GM19328 (cell line): ENCODE measurements around the gene AIPL1.

Source experiments
- ATAC-seq: cut with Tn5 transposase; IDR thresholded peaks from one replicate; pipeline ENCODE4 v1.9.1; 2021; ENCODE audit warnings: mild to moderate bottlenecking, moderate library complexity; ENCODE audit not compliant: unreplicated experiment

Gene AIPL1

DNA sequence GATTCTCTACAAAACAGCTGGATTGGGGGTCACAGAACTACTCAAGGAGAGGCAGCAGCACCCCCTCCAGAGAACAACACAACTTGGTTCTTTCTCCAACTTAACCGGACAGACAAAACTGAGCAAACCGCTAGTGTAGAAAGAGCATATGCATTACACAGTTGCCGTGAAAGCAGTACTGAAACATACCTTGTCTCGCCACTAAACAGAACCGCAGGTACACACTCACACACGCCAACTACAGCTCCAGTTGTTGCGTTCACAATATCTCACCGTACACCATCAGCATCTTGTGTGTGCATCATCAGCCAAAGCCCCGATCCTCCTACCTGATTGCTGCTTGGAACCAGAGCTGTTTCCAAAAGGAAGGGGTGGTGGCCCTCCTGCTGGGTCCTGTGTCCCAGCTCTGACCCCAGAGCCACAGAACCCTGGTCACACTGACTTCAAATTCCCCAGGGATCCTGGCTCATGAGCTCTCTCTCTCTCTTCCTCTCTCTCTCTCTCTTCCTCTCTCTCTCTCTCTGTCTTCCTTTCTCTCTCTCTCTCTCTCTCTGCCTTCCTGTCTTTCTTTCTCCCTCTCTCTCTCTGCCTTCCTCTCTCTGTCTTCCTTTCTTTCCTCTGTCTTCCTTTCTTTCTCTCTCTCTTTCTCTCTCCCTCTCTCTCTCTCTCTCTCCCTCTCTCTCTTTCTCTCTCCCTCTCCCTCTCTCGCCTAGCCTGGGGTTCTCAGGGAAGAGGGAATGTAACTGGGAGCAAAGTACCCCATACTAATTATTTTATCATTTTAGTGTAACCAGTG is 17.7 kb upstream of the AIPL1 start:
- ATAC-seq = no peak

DNA sequence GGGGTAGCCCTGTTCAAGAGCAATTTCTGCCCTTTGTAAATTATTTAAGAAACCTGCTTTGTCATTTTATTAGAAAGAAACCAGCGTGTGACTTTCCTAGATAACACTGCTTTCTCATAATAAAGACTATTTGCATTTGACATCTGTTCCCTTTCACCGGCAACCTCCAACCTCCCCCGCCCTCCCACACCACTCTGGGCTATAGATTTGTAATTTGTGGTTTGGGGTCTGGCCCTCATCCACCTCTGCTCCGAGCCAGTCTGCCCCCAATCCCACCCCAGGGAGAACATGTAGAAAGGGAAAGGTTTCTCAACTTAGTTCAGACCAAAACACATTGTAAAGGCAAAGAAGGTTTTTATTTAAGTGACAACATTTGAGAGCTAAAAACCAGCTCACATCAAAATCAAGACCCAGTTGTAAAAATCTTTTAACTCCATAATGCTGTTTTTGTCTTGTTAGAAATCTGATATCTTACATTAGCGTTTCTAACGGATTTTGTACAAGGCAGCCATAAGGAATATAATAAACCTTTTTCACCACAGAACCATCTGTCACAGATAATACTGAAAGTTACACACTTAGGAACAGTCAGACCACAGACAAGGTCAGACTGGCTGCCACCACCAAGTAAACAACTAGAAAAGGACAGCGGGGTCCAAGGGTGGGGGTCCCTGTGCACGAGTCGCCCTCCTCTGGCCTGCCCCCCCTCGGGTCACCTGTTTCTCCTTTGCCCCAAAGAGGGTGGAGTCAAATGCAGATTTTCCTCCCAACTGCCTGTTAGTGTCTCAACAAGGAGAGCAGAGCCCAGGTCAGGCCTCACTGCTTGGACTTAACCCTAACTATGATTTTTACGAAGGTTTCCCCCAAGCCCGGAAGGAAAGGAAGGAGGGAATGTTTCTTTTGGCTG is 16.3 kb upstream of the AIPL1 start:
- ATAC-seq = no peak

DNA sequence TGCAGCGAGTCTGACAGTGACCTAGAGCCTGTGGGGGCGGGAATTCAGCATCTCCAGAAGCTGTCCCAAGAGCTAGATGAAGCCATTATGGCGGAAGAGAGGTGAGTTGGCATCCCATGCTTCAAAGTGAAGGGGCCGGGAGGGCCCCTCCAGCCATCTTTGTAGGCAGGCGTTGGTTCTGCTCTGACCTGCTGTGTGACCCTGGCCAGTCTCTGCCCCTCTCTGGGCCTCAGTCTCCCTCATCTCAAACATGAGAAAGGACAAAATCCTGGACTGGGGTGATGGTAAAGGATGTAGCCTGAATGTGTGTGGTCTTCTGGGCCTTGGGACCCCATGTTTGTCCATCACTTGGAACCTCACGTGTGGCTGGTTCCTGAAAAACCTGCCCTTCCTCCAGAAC is 14.4 kb upstream of the AIPL1 start:
- no peak for ATAC-seq

DNA sequence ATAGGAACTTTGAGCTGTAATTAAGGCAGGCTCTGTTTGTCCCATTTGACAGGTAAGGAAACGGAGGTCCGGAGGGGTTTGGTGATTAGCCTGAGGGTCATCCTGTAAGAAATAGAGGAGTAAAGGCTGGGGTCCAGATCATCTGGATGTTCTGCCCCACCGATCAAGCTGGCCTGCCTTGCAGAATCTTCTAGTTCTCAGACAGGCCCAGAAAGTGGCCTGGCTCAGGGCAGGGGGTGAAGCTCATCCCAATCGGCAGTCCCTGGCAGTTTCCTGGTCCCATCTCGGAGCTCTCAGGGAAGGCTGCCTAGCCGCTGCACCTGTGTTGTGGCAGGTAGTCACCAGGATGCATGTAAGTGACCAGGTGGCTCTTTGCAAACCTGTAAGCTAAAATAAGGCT is 13.6 kb upstream of the AIPL1 start:
- no peak for ATAC-seq

DNA sequence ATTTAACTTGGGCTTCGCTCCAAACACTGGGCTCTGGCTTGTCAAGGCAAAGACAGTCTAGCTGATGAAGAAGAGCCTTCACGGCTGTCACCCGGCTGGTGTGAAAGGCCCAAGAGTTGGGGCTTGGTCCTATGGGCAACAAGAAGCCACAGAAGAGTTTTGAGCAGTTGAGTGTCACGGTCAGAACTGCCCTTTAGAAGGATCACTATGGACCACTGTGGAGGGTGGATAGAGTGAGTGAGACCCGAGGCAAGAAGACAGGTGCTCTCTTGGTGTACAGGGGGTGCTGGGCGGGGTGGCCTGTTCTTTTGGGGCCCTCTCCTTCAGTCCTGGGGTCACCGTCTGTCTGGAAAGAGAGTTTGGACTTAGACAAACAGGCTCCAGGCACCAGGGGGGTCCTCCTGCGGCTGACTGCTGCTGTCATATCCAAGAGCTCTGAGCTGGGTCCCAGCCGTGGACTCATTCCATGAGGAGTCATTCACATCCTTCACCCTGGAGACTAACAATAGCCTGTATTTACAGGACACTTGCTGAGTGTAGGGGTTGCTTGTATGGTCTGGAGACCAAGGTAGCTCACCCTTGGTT is 11.7 kb upstream of the AIPL1 start:
- no peak for ATAC-seq

DNA sequence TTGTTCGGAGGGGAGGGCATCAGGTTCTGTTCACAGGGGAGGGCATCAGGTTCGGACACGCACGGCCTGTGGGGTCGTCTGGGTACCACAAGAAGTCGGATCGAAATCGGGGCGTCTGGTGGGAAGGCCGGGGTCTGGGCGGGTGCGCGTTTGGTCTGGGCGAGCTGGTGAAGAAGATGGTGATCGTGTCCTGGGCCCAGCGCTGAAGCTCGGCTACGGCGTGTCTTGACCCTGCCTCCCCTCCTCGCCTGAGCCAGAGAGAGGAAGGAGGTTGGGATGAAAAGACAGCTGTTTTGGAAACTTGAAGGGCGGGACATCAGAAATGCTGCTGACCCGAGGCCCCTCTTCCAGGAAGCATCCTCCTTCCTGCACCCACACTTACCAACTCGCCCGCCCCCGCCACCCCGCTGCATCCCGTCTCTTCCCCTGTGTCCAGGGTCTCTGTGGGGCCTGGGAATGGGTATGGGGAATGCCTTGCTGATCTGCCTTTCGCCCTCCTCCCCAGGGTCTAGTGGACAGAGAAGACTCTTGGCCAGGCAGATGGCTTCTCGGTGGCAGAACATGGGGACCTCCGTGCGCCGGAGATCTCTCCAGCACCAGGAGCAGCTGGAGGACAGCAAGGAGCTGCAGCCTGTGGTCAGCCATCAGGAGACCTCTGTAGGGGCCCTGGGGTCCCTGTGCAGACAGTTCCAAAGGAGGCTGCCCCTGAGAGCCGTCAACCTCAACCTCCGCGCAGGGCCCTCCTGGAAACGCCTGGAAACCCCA is 9.8 kb upstream of the AIPL1 start:
- no peak for ATAC-seq

DNA sequence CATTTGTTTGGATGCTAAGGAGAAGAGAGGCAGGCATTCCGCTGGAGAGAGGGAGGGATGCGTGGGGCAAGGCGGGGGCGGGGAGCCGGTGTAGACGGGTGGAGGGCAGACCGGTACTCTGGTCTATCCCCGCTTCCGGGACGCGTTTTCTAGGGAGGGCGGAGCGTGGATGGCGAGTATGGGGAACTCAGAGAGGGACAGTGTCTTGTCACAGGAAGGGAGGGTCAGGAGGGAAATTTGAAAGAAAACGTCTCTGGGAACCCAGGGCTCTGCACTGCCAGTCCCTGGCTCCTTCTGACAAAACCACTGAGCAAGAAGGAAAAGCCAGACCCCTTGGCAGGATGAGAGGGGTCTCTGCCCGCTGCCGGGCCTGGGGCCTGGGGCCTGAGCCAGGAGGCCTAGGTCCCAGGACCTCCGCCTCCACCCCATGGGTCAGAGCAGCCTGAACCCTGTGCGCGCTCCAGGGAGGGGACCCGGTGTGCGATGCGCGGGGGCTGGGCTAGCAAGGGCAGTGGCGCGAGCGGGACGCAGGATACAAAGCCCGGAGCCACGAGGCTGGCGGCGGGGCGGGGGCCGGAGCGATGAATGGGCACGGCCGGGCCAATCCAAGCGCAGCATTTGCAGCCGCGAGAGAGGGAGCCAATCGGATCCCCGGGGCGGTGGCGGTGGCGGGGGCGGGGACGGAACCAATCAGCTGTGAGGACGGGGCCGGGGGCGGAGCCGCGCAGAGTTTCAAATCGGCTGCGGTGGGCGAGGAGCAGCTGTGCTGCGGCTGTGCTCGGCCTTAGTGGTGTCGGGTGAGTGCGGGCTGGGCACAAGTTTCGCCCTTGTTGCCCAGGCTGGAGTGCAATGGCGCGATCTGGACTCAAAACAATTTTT is 9.0 kb upstream of the AIPL1 start, which contains the start of gene PIMREG:
Gene PIMREG, plus strand, starts transcription at position 764 of the 879 bp plus-strand sequence. CDS start 656 bp downstream, outside the sequence.
- peak; percentile 77 for ATAC-seq

DNA sequence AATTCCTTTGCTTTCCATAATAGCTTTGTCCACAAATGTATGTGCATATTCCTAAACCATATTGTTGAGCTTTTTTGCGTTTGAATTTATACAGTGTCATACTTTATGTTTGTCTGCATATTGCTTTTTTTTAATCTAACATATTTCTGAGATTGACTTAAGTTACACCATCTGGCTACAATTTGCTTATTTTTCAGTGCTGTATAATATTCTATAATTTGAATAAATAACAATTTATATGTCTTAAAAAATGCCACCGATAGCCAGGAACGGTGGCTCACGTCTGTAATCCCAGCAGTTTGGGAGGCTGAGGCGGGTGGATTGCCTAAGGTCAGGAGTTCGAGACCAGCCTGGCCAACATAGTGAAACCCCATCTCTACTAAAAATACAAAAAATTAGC is 7.9 kb upstream of the AIPL1 start:
- ATAC-seq = no peak

DNA sequence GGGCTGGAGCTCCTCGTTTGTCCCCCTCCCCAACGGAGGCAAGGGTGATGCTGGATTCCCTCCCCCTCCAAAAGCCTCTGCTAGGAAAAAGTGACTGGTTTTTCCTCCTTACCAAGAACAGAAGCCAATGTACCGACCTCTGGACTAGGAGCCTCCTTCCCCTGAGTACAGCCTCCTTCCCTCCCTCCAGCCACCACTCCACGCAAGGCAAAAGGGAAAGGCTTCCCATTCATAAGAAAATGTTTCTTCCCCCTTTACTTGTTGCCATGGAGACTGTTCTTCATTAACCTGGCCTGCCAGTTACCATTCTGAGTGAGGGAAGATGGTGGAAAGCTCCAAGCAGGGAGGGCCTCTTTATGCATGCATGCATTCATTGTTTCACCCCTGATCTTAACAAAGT is 5.0 kb upstream of the AIPL1 start:
- ATAC-seq = no peak

DNA sequence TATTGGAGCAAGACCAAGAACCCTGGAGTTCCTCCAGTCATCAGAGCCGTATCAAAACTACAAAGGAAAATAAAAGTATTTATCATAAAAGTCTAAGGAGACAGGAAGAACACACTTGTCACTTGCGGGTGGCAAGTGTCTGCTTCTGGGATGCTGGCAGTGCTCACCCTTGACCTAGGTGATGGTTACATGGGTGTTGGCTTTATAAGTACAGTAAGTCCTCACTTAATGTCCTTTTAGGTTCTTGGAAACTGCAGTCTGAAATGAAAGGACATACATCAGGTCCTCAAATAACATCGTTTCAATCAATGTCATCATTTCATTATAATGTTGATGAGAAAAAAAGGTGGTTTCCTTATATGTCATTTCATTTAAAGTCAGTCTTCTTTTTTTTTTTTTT is 3.0 kb upstream of the AIPL1 start:
- ATAC-seq = no peak

DNA sequence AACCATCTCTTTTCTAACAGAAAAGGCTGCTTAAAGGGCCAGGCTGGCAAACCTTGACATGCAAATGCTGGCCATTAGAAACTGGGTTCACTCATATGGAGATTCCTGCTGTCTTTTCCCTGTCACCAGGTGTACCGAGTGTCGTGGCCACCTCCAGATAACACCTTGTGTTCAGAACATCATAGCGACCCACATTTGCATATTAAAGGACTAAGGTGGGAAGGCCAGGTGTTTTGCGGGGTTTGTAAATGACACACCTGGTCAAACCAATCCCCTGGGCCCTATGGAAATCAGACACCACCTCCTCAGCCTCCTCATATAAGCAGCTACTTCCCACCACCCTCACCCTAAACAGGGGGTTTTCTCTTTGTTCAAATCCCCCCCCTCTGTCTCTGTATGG is 2.5 kb upstream of the AIPL1 start:
- no peak for ATAC-seq

DNA sequence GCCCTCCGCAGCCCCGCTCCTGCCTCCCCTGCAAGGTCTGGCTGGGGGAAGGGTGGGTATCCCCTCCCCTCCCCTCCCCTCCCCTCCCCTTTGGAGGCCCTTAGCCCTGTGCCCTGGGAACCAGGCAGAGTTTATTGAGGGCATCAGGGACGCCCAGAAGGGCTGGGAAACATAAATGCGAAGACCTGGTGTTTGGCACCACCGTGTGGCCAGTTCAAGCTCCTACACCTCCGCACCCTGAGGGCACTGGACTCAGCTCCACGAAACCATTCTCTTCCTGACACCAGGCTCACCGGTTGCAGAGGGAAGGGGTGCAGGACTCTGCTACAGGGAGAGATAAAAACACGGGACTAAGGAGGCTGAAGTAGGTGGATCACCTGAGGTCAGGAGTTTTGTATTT is 1.0 kb upstream of the AIPL1 start:
- ATAC-seq = no peak

DNA sequence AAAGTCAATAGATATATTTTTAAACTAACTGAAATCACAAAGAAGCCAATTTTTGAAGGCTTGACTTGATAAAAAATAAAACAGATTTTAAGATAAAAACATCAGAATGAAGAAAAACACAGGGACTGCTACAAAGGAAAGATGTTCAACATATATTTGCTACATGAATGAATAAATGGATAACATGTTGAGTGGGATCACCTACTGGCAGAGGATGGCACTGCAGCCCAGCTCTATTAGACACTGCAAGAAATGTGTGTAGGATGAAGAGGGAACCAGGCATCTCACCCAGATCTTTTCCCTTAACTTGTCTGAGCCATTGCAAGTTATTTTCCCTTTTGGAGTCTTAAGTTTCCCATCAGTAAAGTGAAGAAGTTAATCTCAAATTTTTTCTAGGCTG is 4.2 kb downstream of the AIPL1 start:
- ATAC-seq = no peak

DNA sequence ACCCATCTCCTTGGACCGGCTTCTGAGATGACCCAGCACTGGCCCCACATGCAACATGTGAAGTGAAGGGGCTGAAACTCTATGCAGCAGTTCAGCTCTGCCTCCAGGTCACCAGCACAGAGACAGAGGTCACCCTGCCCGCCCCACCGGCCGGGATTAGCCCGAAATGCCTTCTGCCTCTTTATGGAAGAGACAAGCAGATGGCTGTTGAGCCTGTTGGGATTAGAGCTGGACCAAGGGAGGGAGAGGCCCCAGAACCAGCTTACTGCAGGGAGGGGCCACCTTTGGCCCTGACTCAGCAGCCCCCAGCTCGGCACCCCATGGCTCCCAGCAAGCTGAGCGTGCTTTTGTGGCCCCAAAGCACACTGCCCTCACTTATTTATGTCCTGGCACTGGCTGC is 5.7 kb downstream of the AIPL1 start:
- no peak for ATAC-seq

DNA sequence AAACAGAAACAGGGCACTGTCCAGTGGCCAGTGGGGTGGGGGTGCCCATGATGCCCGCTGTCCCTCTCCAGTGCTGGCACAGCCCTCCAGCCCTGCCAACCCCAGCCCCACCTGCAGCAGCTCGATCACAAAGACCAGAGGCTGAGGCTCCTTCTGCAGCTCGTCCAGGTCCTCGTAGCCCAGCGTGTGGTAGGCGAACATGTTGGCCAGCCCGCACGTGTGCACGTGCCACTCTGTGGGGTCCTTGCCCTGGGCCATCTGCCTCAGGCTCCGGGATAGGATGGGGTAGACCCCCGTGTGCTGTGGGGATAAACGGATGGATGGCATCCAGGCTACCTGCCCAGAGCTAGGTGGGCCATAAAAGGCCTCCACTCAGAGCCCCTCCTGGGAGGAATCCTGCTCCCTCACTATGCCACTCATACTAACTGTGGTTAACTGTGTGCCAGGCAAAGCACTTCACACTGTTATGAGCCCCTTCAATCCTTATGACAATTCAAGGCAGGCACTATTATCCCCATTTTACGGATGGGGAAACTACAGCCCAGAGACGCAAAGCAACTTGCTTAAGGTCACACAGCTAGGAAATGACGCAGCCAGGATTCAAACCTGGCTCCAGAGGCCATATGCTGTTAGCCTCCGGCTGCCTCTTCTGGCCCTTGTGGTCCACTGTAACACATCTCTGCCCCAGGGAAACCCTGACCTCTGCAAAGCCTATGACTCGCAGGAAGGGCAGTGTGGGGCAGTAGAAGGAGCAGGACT is 6.5 kb downstream of the AIPL1 start:
- no peak for ATAC-seq

DNA sequence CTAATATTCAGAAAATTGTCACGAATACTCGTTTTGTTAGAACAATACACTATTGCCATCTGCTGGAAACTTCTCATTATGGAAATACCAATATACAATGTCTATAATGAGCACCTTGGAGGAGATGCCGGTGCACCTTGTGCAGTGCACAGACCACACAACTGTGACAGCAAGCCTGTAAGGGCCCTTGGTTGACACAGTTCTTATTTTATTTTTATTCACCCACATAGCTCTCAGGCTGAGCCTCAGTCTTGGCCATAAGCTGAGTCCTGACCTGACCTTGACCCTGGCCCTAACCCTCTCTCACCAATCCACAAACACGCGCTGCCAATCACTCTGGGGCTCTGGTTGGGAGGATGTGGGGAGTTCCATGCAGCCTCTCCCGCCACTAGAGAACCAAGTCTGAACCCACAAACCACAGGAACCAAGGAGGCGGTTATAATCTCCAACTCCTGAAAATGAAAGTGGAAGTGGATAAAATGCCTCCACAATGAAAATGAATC is 7.6 kb downstream of the AIPL1 start:
- ATAC-seq = no peak

DNA sequence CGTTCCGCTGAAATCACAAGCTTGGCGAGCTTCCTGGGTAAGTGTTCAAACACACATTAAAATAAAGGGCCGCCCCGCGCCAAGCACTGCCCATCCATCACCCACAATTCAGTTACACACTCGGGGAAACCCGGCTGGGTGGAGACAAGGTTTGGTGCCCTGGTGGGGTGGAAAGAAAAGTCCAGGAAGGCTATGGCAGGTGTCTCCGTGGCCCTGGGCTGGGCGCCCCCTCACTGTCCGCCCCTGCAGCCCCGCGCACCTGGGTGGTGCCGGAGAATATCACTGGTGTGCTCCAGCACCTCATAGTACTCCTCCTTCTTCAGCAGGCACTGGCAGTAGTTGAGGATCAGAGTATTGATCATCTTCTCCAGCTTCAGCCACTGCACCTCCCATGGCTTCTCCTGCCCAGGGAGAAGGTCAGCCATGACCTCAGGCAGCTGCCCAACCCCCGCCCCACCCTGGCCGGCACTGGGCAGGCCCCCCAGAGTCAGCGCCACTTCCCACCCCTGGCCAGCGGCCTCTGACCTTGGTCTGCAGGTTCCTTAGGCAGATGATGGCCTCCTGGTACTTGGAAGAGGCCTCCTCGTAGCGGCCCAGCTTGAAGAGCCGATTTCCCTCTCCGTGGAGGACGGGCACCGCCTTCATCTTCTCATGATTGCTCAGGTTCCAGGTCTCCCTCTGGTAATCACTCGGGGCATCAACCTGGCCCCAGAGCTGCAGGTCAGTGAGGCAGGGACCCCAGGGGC is 8.4 kb downstream of the AIPL1 start:
- ATAC-seq = no peak

DNA sequence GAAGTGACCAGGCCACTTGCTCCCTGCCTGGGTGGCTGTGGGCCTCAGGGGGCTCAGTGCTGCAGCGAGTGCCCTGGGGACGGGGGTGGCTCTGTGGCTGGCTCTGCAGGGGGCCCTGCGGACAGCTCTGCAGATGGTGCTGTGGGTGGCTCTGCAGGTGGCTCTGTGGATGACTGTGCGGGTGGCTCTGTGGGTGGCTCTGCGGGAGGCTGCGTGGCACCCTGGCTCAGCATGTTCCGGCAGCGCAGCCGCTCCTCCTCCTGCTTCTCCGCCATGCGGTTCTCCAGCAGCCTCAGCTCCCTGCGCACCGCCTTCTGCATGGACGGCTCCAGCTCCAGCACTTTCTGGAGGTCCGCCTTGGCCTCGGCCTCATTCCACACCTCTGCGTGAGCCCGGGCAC is 9.5 kb downstream of the AIPL1 start:
- ATAC-seq = no peak
